ENCODE measurements around the gene DSTN.

DNA sequence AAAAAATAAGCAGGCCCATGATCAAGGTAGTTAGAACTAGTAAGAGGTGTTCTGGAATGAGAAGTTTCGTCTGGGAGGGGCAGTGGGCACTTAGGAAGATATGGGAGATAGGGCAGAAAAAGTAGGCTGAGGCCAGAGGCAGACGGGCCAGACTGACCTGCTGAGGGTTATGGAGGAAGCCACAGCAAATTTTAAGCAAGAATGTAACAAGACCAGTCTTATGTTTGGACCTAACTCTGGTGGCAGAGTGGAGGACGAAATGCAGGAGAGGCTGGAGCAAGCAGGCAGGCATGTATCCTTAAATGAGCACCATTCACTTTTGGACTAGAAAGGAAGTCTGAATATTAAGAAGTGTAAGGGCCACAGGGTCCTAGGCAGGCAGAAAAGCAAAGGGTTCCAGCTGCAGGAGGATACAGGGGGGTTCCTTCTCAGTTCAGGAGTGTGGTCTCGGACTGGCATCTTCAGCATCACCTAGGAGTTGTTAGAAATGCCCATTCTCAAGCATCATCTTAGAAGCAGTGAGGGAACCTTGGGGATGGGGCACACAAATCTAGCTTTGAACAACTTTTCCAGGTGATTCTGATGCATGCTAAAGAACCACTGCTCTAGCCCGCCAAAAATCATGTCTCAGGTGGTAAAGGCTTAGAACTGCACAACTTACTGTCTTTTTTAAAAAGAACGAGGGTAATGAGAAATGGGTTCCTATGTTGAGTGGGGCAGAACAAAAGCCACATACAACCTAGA, 1.7 kb upstream of the DSTN start:
- no peak for TF ChIP-seq CTCF (IDR thresholded peaks at IDR 0.05)
- no peak for TF ChIP-seq POLR2A (IDR thresholded peaks at IDR 0.05)

Data from Peyer's patch (tissue), 4 donors.